Natural killer cell (primary cell): ENCODE measurements around the gene PET100. TPM values are rescaled to one million over a fixed set of nuclear protein-coding genes. Genes with fewer than 3 reads are reported as not detected.
A peak's percentile ranks its signal among the peaks of the same experiment; 100 is the strongest.

ENCODE experiments used
- ATAC-seq, 3 donors: fragments of 150-1000 bp in 2 of 3; fragments of 200-7000 bp in 1 of 3; cut with Tn5 transposase; 1 replicate in 1 of 3; 2 replicates in 2 of 3; pipeline ENCODE4 v1.10.0; 2021; ENCODE audit warnings: mild to moderate bottlenecking in 2 of 3, moderate library complexity in 2 of 3
- DNase-seq, 2 donors: peaks; one replicate each; pipeline versions ENCODE4 v3.0.0 to v3.0.0-alpha.2; 2013 to 2021; ENCODE audit warnings: mixed read lengths in 1 of 2
- H3K27ac ChIP-seq: one replicate; pipeline ENCODE4 v1.5.1; 2013; ENCODE audit warnings: mild to moderate bottlenecking, low read length
- H3K27me3 ChIP-seq: one replicate; pipeline ENCODE4 v1.6.1; 2013; ENCODE audit warnings: low read length; ENCODE audit not compliant: control insufficient read depth, insufficient read depth
- H3K36me3 ChIP-seq: one replicate; pipeline ENCODE4 v1.6.1; 2013; ENCODE audit warnings: low read length; ENCODE audit not compliant: control insufficient read depth, insufficient read depth
- H3K4me1 ChIP-seq: one replicate; pipeline ENCODE4 v1.6.1; 2013; ENCODE audit warnings: low read length; ENCODE audit not compliant: control insufficient read depth, insufficient read depth
- H3K4me3 ChIP-seq: one replicate; pipeline ENCODE4 v1.5.1; 2013; ENCODE audit warnings: low read length
- H3K9me3 ChIP-seq: one replicate; pipeline ENCODE4 v1.6.1; 2013; ENCODE audit warnings: low read length; ENCODE audit not compliant: control insufficient read depth, insufficient read depth
- H3K27ac Mint-ChIP-seq, 2 donors: one replicate each; pipeline ENCODE4 v1.8.0; 2022; ENCODE audit warnings: mild to moderate bottlenecking in 2 of 2, mixed read lengths in 2 of 2, moderate library complexity in 1 of 2
- H3K27me3 Mint-ChIP-seq, 2 donors: one replicate each; pipeline ENCODE4 v1.8.0; 2022; ENCODE audit warnings: low read depth in 2 of 2, mixed read lengths in 2 of 2
- H3K36me3 Mint-ChIP-seq: one replicate; pipeline ENCODE4 v1.8.0; 2022; ENCODE audit warnings: mixed read lengths
- H3K4me1 Mint-ChIP-seq, 2 donors: one replicate each; pipeline ENCODE4 v1.8.0; 2022; ENCODE audit warnings: mixed read lengths in 2 of 2
- H3K4me3 Mint-ChIP-seq: one replicate; pipeline ENCODE4 v1.8.0; 2022; ENCODE audit warnings: mild to moderate bottlenecking, moderate library complexity, mixed read lengths
- H3K9me3 Mint-ChIP-seq, 2 donors: one replicate each; pipeline ENCODE4 v1.8.0; 2022; ENCODE audit warnings: mixed read lengths in 2 of 2
- CTCF ChIP-seq: fragments of 200-600 bp; IDR thresholded peaks from one replicate; pipeline ENCODE4 v1.8.0; 2022; ENCODE audit warnings: antibody characterized with exemption
- WGBS: methylation state at CpG from one replicate; pipeline ENCODE4 v1.1.7; 2013; ENCODE audit warnings: missing lambda C conversion rate; ENCODE audit not compliant: insufficient coverage; 5-methylcytosine and 5-hydroxymethylcytosine counted together
- intact Hi-C: fragments of 100-400 bp; cut with micrococcal nuclease; formaldehyde crosslinking; loops from one replicate; pipeline ENCODE4 v1.14.2; 2022
- total RNA-seq, 4 donors: library from RNA; stranded (reverse); fragments of 120-200 nt in 1 of 4; gene quantifications; one replicate each; pipeline versions ENCODE4 v1.2.3 to v1.2.4, GENCODE V29; 2013 to 2022

Gene PET100
- total RNA-seq, 3 donors from 2014 or later (not counting 1 experiment from before 2014, with no cell fraction given) = 92.0 to 139 (median 106) TPM

DNA sequence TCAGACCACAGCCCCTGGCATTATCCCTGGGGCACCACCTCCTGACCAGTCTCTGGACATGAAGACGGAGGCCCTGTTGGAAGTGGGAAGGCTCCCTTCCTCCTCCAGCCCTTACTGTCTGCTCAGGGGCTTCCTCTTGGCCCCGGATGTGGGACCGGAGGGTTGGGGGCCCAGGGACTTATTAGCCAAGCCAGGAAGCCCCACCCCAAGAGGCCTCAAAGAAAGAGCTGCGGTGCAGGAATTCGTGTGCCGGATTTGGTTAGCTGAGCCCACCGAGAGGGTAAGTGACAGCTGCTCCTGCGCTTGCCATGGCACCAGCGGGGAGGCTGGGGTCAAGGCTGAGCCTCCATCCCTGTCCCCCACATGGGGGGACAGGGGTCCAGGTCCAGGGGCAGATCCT is 39.2 kb downstream of the PET100 start, which contains the start of gene RETN:
TSS of gene RETN (plus strand) at position 208 of the 400 bp plus-strand sequence. CDS start 278 bp downstream, outside the sequence.
- intact Hi-C loops = no loop called here
- no peak within 1 kb of the TSS for H3K27ac ChIP-seq
- H3K27me3 Mint-ChIP-seq = peaks cover 12 to 20% of the 10 kb centered on the region in 2 donors
- H3K27ac Mint-ChIP-seq = no peak within 1 kb of the TSS
- 61% methylated on average over 8 of the region's 9 CpGs for WGBS
- no peak within 1 kb of the TSS for H3K4me3 Mint-ChIP-seq
- DNase-seq (no peak), ATAC-seq (no peak)
- peaks cover 19% of the 10 kb centered on the region for H3K4me1 ChIP-seq
- no peaks in the 10 kb centered on the region for H3K36me3 ChIP-seq
- no peak within 1 kb of the TSS for H3K4me3 ChIP-seq
- TF ChIP-seq CTCF = no peak
- no peaks in the 10 kb centered on the region for H3K36me3 Mint-ChIP-seq
- H3K9me3 ChIP-seq = no peaks in the 10 kb centered on the region
- H3K4me1 Mint-ChIP-seq = peaks cover 6 to 8% of the 10 kb centered on the region in 2 donors
- H3K27me3 ChIP-seq = peaks cover 3% of the 10 kb centered on the region
- H3K9me3 Mint-ChIP-seq = no peaks in the 10 kb centered on the region

DNA sequence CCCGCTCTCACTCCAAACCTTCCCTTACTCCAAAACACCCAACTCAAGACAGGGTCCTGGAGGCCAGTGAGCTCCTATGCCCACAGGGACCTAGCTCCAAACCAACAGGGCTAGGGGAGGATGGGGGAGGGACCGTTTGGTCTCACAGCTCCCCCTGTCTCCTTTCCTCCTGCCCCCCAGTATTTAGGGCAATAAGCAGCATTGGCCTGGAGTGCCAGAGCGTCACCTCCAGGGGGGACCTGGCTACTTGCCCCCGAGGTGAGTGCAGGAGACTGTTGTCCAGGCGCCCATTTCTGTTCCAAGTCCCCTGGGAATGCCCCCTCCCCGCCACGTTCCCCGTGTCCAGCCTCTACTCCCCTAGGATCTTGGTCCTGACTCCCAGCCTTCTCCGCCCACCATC is 40.0 kb downstream of the PET100 start:
- Mint-ChIP-seq H3K36me3 (no peaks in the 10 kb centered on the region), H3K4me3 (no peak overlapping the region), H3K27me3 (peaks cover 14 to 20% of the 10 kb centered on the region in 2 donors), H3K9me3 (no peaks in the 10 kb centered on the region), H3K27ac (no peak overlapping the region), H3K4me1 (peaks cover 8 to 12% of the 10 kb centered on the region in 2 donors)
- no peak for DNase-seq
- no peak overlapping the region for H3K4me3 ChIP-seq
- peaks cover 3% of the 10 kb centered on the region for H3K27me3 ChIP-seq
- no peaks in the 10 kb centered on the region for H3K36me3 ChIP-seq
- 55% methylated on average over 9 of the region's 9 CpGs for WGBS
- peaks cover 24% of the 10 kb centered on the region for H3K4me1 ChIP-seq
- no peak for TF ChIP-seq CTCF
- no peak for ATAC-seq
- H3K9me3 ChIP-seq = peaks cover 2% of the 10 kb centered on the region
- H3K27ac ChIP-seq = no peak overlapping the region
- intact Hi-C loops = loop anchor here (10.0 kb wide), 1 partner anchor 315 kb away; no protein-coding TSS in a partner anchor

GRCh38 chr19:7670150-7670783 is 40.7 kb downstream of the PET100 start:
- no peaks in the 10 kb centered on the region for H3K9me3 Mint-ChIP-seq
- H3K4me3 Mint-ChIP-seq = peak overlapping the region; percentile 52
- peaks cover 8 to 14% of the 10 kb centered on the region in 2 donors for H3K4me1 Mint-ChIP-seq
- H3K27ac ChIP-seq = no peak overlapping the region
- 5% methylated on average over 42 of the region's 43 CpGs for WGBS
- H3K27ac Mint-ChIP-seq = no peak overlapping the region
- H3K4me1 ChIP-seq = peaks cover 24% of the 10 kb centered on the region
- no peak for TF ChIP-seq CTCF
- H3K27me3 ChIP-seq = peaks cover 3% of the 10 kb centered on the region
- H3K27me3 Mint-ChIP-seq = peaks cover 14 to 20% of the 10 kb centered on the region in 2 donors
- H3K36me3 ChIP-seq = no peaks in the 10 kb centered on the region
- intact Hi-C loops = loop anchor here (10.0 kb wide), 1 partner anchor 315 kb away; no protein-coding TSS in a partner anchor
- H3K4me3 ChIP-seq = no peak overlapping the region
- no peaks in the 10 kb centered on the region for H3K36me3 Mint-ChIP-seq
- DNase-seq = peak in 1 of 2 donors; percentile 42
- ATAC-seq = peak in 2 of 3 donors; percentile 42 to 61
- peaks cover 2% of the 10 kb centered on the region for H3K9me3 ChIP-seq
